ENCODE results near the gene C8G. TPM values are rescaled to one million over a fixed set of nuclear protein-coding genes. Genes with fewer than 3 reads are reported as not detected.
A peak's percentile ranks its signal among the peaks of the same experiment; 100 is the strongest.

C8G gene
- total RNA-seq, 1 donor from 2014 or later, result 0.88 TPM

GRCh38 chr9:136952876-136953770 is 8.1 kb downstream of the C8G start:
- no peak for DNase-seq (ENCODE audit: low read depth)

- no peak for DNase-seq (ENCODE audit: low read depth)
Measured at GRCh38 chr9:136953771-136954269, 8.8 kb downstream of the C8G start.

GRCh38 chr9:136954270-136955083 is 9.4 kb downstream of the C8G start:
- no peak for DNase-seq (ENCODE audit: low read depth)

- DNase-seq (ENCODE audit: low read depth), result no peak
Measured at GRCh38 chr9:136955202-136955942, 10.3 kb downstream of the C8G start.

- no peak for DNase-seq (ENCODE audit: low read depth)
Measured at GRCh38 chr9:136955943-136956335, 10.9 kb downstream of the C8G start.

GRCh38 chr9:136956604-136957003 is 11.6 kb downstream of the C8G start:
- DNase-seq (ENCODE audit: low read depth), result no peak

- no peak for DNase-seq (ENCODE audit: low read depth)
Measured at GRCh38 chr9:136957461-136957860, 12.4 kb downstream of the C8G start.

GRCh38 chr9:136957901-136958300 is 12.9 kb downstream of the C8G start:
- no peak for DNase-seq (ENCODE audit: low read depth)

GRCh38 chr9:136958473-136958872 is 13.4 kb downstream of the C8G start:
- no peak for DNase-seq (ENCODE audit: low read depth)

GRCh38 chr9:136958898-136959850 is 14.1 kb downstream of the C8G start:
- no peak for DNase-seq (ENCODE audit: low read depth)

- peak; percentile 39 for DNase-seq (ENCODE audit: low read depth)
Measured at GRCh38 chr9:136960212-136960937, 15.3 kb downstream of the C8G start.

- no peak for DNase-seq (ENCODE audit: low read depth)
Measured at GRCh38 chr9:136960938-136961275, 15.9 kb downstream of the C8G start.

- no peak for DNase-seq (ENCODE audit: low read depth)
Measured at GRCh38 chr9:136961279-136962065, 16.4 kb downstream of the C8G start.

- no peak for DNase-seq (ENCODE audit: low read depth)
Measured at GRCh38 chr9:136962163-136962562, 17.1 kb downstream of the C8G start.

GRCh38 chr9:136962701-136963248 is 17.7 kb downstream of the C8G start:
- DNase-seq (ENCODE audit: low read depth), result peak; percentile 59

GRCh38 chr9:136963341-136963740 is 18.3 kb downstream of the C8G start:
- no peak for DNase-seq (ENCODE audit: low read depth)

GRCh38 chr9:136963751-136964150 is 18.7 kb downstream of the C8G start:
- DNase-seq (ENCODE audit: low read depth), result no peak

GRCh38 chr9:136964171-136964689 is 19.2 kb downstream of the C8G start:
- DNase-seq (ENCODE audit: low read depth), result no peak
